GM23338 (cell line): ENCODE measurements around the gene FLT1. TPM values are rescaled to one million over a fixed set of nuclear protein-coding genes. Genes with fewer than 3 reads are reported as not detected.

ENCODE experiments used
- ATAC-seq: fragments of 200-7000 bp; cut with Tn5 transposase; 3 replicates; pipeline ENCODE4 v1.9.1; 2020
- DNase-seq: peaks from one replicate; pipeline ENCODE4 v3.0.0-alpha.2; 2015; ENCODE audit warnings: low spot score
- H2AFZ ChIP-seq: fragments of 200-600 bp; sonication (generic); 2 replicates; pipeline ENCODE4 v1.8.0; 2016; ENCODE audit warnings: antibody characterized with exemption, mild to moderate bottlenecking, moderate library complexity
- H3F3A ChIP-seq: fragments of 200-600 bp; sonication (generic); replicated peaks from 2 replicates; pipeline ENCODE4 v1.8.0; 2017; ENCODE audit warnings: antibody characterized with exemption, mixed run types, low read depth
- H3K27ac ChIP-seq: fragments of 200-600 bp; sonication (generic); 2 replicates; pipeline ENCODE4 v1.6.1; 2016; ENCODE audit warnings: low read depth
- H3K27me3 ChIP-seq: fragments of 200-600 bp; sonication (generic); 2 replicates; pipeline ENCODE4 v1.8.0; 2016; ENCODE audit warnings: mild to moderate bottlenecking, mixed run types, moderate library complexity; ENCODE audit not compliant: insufficient read depth
- H3K36me3 ChIP-seq: fragments of 200-600 bp; sonication (generic); 2 replicates; pipeline ENCODE4 v1.8.0; 2016; ENCODE audit warnings: mild to moderate bottlenecking; ENCODE audit not compliant: insufficient read depth
- H3K4me1 ChIP-seq: fragments of 200-600 bp; sonication (generic); 2 replicates; pipeline ENCODE4 v1.8.0; 2016; ENCODE audit warnings: mild to moderate bottlenecking, moderate library complexity; ENCODE audit not compliant: insufficient read depth
- H3K4me2 ChIP-seq: fragments of 200-600 bp; sonication (generic); 2 replicates; pipeline ENCODE4 v1.7.1; 2017; ENCODE audit warnings: mixed run types
- H3K4me3 ChIP-seq: fragments of 200-600 bp; sonication (generic); 2 replicates; pipeline ENCODE4 v1.6.1; 2016; ENCODE audit warnings: mixed run types
- H3K79me2 ChIP-seq: fragments of 200-600 bp; sonication (generic); replicated peaks from 2 replicates; pipeline ENCODE4 v1.8.0; 2017; ENCODE audit warnings: mild to moderate bottlenecking; ENCODE audit not compliant: insufficient read depth
- H3K9me2 ChIP-seq: fragments of 200-600 bp; sonication (generic); 2 replicates; pipeline ENCODE4 v1.8.0; 2017; ENCODE audit not compliant: insufficient read depth
- H4K20me1 ChIP-seq: fragments of 200-600 bp; sonication (generic); replicated peaks from 2 replicates; pipeline ENCODE4 v1.8.0; 2017; ENCODE audit warnings: mild to moderate bottlenecking; ENCODE audit not compliant: insufficient read depth
- H3K27ac Mint-ChIP-seq: 2 replicates; pipeline ENCODE4 v1.8.0; 2020; ENCODE audit warnings: inconsistent platforms, mild to moderate bottlenecking, moderate library complexity, mixed read lengths
- H3K27me3 Mint-ChIP-seq: 3 replicates; pipeline ENCODE4 v1.8.0; 2022; ENCODE audit warnings: low read depth, mild to moderate bottlenecking, moderate library complexity, mixed read lengths, inconsistent platforms; ENCODE audit not compliant: insufficient read depth, poor library complexity
- H3K36me3 Mint-ChIP-seq: 3 replicates; pipeline ENCODE4 v1.8.0; 2021; ENCODE audit warnings: low read depth, mild to moderate bottlenecking, inconsistent platforms, moderate library complexity, mixed read lengths
- H3K4me1 Mint-ChIP-seq: 3 replicates; pipeline ENCODE4 v1.8.0; 2020; ENCODE audit warnings: mild to moderate bottlenecking, inconsistent platforms, mixed read lengths
- H3K4me3 Mint-ChIP-seq: 3 replicates; pipeline ENCODE4 v1.8.0; 2021; ENCODE audit warnings: moderate library complexity, mild to moderate bottlenecking, inconsistent platforms, mixed read lengths
- H3K9me3 Mint-ChIP-seq: 3 replicates; pipeline ENCODE4 v1.8.0; 2020; ENCODE audit warnings: moderate library complexity, mild to moderate bottlenecking, inconsistent platforms, mixed read lengths
- CREB1 ChIP-seq: fragments of 250-450 bp; sonication (Bioruptor Pico); IDR thresholded peaks from 2 replicates; pipeline ENCODE4 v1.5.0; 2020; ENCODE audit warnings: low read depth, mild to moderate bottlenecking, moderate library complexity
- EZH2phosphoT487 ChIP-seq: fragments of 200-600 bp; sonication (generic); IDR thresholded peaks from one replicate; pipeline ENCODE4 v1.8.1; 2018; ENCODE audit warnings: antibody characterized with exemption; ENCODE audit not compliant: unreplicated experiment
- JUNB ChIP-seq: IDR thresholded peaks from one replicate; pipeline ENCODE4 v1.6.1; 2016; ENCODE audit warnings: antibody characterized with exemption; ENCODE audit not compliant: unreplicated experiment
- STAT1 ChIP-seq: IDR thresholded peaks from one replicate; pipeline ENCODE4 v1.6.1; 2016; ENCODE audit warnings: antibody characterized with exemption; ENCODE audit not compliant: unreplicated experiment
- ZNF114 ChIP-seq: fragments of 250-450 bp; sonication (Bioruptor Pico); IDR thresholded peaks from 2 replicates; pipeline ENCODE4 v1.5.0; 2020; ENCODE audit warnings: mild to moderate bottlenecking, moderate library complexity
- ZNF331 ChIP-seq: fragments of 250-450 bp; sonication (Bioruptor Pico); IDR thresholded peaks from 2 replicates; pipeline ENCODE4 v1.5.0; 2020; ENCODE audit warnings: low read depth, mild to moderate bottlenecking, moderate library complexity
- polyA plus RNA-seq: library from polyadenylated mRNA; unstranded; fragments of >200 nt; fragmentation: Nextera tagmentation; extraction: Ambion mirVana; gene quantifications from 2 replicates; pipeline ENCODE4 v1.2.1, GENCODE V29; 2016
- total RNA-seq: library from RNA; depleted of rRNA; stranded (reverse); fragments of >200 nt; shearing (Covaris generic); gene quantifications from 2 replicates; pipeline ENCODE4 v1.2.3, GENCODE V29; 2014
- TF ChIP-seq, protein P1 (sequence below): fragments of 250-450 bp; sonication (Bioruptor Pico); IDR thresholded peaks from 2 replicates; pipeline ENCODE4 v1.5.0; 2020; ENCODE audit warnings: mild to moderate bottlenecking, moderate library complexity
- TF ChIP-seq, protein P2 (sequence below): IDR thresholded peaks from 2 replicates; pipeline ENCODE4 v1.6.1; 2016; ENCODE audit warnings: antibody characterized with exemption

Gene FLT1
- total and polyA plus RNA-seq, 2 experiments from 2014 or later = 26.8 to 116 TPM

DNA sequence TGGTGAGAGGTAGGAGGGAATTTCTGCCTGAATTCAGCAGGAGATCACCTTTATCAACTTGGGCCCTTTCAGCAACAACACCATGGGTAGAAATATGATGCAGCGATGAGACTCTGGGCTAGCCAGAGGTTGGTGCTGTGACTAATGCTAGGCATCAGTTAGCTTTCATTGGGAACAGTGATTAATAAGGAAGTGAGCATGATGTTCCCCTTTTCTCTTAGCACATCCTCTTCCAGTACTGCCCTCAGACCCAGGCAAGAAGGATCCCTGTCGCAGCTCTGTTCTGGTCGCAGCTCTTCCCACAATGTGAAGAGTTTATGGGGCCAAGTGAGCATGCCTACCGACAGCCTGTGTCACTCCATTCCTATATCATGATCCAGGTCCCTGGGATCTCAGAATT, 100.5 kb downstream of the FLT1 start (continued):
- TF ChIP-seq, protein P1, sequence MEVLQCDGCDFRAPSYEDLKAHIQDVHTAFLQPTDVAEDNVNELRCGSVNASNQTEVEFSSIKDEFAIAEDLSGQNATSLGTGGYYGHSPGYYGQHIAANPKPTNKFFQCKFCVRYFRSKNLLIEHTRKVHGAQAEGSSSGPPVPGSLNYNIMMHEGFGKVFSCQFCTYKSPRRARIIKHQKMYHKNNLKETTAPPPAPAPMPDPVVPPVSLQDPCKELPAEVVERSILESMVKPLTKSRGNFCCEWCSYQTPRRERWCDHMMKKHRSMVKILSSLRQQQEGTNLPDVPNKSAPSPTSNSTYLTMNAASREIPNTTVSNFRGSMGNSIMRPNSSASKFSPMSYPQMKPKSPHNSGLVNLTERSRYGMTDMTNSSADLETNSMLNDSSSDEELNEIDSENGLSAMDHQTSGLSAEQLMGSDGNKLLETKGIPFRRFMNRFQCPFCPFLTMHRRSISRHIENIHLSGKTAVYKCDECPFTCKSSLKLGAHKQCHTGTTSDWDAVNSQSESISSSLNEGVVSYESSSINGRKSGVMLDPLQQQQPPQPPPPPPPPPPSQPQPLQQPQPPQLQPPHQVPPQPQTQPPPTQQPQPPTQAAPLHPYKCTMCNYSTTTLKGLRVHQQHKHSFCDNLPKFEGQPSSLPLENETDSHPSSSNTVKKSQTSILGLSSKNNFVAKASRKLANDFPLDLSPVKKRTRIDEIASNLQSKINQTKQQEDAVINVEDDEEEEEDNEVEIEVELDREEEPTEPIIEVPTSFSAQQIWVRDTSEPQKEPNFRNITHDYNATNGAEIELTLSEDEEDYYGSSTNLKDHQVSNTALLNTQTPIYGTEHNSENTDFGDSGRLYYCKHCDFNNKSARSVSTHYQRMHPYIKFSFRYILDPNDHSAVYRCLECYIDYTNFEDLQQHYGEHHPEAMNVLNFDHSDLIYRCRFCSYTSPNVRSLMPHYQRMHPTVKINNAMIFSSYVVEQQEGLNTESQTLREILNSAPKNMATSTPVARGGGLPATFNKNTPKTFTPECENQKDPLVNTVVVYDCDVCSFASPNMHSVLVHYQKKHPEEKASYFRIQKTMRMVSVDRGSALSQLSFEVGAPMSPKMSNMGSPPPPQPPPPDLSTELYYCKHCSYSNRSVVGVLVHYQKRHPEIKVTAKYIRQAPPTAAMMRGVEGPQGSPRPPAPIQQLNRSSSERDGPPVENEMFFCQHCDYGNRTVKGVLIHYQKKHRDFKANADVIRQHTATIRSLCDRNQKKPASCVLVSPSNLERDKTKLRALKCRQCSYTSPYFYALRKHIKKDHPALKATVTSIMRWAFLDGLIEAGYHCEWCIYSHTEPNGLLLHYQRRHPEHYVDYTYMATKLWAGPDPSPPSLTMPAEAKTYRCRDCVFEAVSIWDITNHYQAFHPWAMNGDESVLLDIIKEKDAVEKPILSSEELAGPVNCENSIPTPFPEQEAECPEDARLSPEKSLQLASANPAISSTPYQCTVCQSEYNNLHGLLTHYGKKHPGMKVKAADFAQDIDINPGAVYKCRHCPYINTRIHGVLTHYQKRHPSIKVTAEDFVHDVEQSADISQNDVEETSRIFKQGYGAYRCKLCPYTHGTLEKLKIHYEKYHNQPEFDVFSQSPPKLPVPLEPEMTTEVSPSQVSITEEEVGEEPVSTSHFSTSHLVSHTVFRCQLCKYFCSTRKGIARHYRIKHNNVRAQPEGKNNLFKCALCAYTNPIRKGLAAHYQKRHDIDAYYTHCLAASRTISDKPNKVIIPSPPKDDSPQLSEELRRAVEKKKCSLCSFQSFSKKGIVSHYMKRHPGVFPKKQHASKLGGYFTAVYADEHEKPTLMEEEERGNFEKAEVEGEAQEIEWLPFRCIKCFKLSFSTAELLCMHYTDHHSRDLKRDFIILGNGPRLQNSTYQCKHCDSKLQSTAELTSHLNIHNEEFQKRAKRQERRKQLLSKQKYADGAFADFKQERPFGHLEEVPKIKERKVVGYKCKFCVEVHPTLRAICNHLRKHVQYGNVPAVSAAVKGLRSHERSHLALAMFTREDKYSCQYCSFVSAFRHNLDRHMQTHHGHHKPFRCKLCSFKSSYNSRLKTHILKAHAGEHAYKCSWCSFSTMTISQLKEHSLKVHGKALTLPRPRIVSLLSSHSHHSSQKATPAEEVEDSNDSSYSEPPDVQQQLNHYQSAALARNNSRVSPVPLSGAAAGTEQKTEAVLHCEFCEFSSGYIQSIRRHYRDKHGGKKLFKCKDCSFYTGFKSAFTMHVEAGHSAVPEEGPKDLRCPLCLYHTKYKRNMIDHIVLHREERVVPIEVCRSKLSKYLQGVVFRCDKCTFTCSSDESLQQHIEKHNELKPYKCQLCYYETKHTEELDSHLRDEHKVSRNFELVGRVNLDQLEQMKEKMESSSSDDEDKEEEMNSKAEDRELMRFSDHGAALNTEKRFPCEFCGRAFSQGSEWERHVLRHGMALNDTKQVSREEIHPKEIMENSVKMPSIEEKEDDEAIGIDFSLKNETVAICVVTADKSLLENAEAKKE (CRISPR knock-in tag) = no peak
- TF ChIP-seq ZNF114 (CRISPR knock-in tag) = no peak
- no peak for TF ChIP-seq ZNF331 (CRISPR knock-in tag)

DNA sequence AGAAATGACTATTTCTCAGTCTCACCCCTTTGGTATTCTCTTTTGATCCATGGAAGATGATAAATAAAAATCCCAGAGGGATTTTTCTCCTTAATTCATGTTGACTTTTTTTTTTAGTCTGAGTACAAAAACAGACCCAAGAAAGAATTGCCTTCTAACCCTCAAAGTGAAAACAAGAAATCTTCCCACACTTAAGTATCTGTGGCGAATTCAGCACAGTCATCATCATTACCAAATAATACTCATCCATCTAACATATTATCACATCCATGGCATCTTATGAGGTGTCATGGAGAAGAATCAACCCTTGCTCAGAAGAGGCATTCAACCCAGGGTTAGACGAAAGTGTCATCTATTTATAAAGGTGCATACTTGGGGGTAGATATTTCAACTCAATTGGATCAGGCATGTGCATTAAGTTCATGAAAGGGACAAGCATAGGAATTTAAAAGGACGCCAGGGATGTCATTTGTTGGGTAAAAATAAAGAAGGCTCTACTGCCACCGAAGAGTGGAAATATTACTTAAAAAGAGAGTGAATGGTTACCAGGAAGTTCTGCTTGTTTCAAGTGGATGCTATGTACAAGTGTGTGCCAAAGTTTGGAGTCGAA, 101.9 kb downstream of the FLT1 start:
- Mint-ChIP-seq H3K27ac (peak overlapping the region; percentile 17), H3K4me1 (peaks cover 57% of the 10 kb centered on the region), H3K9me3 (no peaks in the 10 kb centered on the region), H3K4me3 (no peak overlapping the region), H3K27me3 (peaks cover 2% of the 10 kb centered on the region), H3K36me3 (peaks cover 77% of the 10 kb centered on the region)
- no peaks in the 10 kb centered on the region; the same call in 1 of the 2 replicates for H3K79me2 ChIP-seq
- no peak overlapping the region for H3K4me2 ChIP-seq
- H3K36me3 ChIP-seq = peaks cover 33% of the 10 kb centered on the region
- H3K4me1 ChIP-seq = peaks cover 46% of the 10 kb centered on the region
- no peak overlapping the region for H2AFZ ChIP-seq
- no peaks in the 10 kb centered on the region for H3K27me3 ChIP-seq
- ATAC-seq = no peak
- no peak overlapping the region for H3K4me3 ChIP-seq
- no peaks in the 10 kb centered on the region for H3F3A ChIP-seq
- no peak for DNase-seq
- H3K9me2 ChIP-seq = no peaks in the 10 kb centered on the region
- H3K27ac ChIP-seq = peak overlapping the region; percentile 63
- H4K20me1 ChIP-seq = no peaks in the 10 kb centered on the region
- TF ChIP-seq, protein P2, sequence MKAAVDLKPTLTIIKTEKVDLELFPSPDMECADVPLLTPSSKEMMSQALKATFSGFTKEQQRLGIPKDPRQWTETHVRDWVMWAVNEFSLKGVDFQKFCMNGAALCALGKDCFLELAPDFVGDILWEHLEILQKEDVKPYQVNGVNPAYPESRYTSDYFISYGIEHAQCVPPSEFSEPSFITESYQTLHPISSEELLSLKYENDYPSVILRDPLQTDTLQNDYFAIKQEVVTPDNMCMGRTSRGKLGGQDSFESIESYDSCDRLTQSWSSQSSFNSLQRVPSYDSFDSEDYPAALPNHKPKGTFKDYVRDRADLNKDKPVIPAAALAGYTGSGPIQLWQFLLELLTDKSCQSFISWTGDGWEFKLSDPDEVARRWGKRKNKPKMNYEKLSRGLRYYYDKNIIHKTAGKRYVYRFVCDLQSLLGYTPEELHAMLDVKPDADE = no peak
- TF ChIP-seq EZH2phosphoT487 (no peak), STAT1 (no peak), JUNB (no peak), CREB1 (CRISPR knock-in tag) (no peak), ZNF114 (CRISPR knock-in tag) (no peak)
- TF ChIP-seq, protein P1 (CRISPR knock-in tag) = no peak
